ENCODE data around the gene NEU2. TPM values are rescaled to one million over a fixed set of nuclear protein-coding genes. Genes with fewer than 3 reads are reported as not detected.

NEU2 gene
- total and polyA plus RNA-seq, 9 of the 15 experiments (the other 6 are each of a cell fraction or from before 2014, with no cell fraction given): not detected

DNA sequence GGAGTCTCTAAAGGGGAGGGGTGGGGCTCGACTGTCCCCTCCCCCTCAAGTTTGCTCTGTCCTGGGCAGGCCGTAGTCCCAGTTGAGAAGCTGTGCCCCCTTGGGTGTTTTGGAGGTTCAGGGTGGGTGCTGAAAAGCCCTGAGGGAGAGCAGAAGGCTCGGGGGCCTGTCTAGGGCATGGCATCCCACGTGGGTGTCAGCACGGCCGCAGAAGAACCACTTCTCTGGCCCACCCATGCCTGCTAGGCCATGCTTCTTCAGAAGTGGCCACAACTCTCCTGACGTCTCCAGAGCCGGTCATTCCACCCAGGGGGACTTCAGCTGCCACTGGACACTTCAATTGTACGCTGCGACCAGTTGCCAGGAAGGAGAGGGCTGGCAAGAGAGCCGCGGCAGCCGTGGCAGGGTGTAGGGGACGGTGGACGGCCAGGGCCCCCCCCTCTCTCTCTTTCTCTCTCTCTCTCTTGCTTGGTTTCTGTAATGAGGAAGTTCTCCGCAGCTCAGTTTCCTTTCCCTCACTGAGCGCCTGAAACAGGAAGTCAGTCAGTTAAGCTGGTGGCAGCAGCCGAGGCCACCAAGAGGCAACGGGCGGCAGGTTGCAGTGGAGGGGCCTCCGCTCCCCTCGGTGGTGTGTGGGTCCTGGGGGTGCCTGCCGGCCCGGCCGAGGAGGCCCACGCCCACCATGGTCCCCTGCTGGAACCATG is 27.5 kb downstream of the NEU2 start, which contains the start of gene INPP5D (continued):
- TF ChIP-seq KLF13 (tag; IDR thresholded peaks at IDR 0.05; ENCODE audit: borderline replicate concordance, low read depth): no peak
- no peak for TF ChIP-seq CBFB (CRISPR knock-in tag; IDR thresholded peaks at IDR 0.05)
- no peak for TF ChIP-seq HIVEP1 (CRISPR knock-in tag; IDR thresholded peaks at IDR 0.05)
- no peak for TF ChIP-seq TARDBP (IDR thresholded peaks at IDR 0.05)
- TF ChIP-seq GABPB1 (CRISPR knock-in tag; IDR thresholded peaks at IDR 0.05): peak; percentile 67; the same call in 1 of the 2 replicates
- TF ChIP-seq, protein P1, sequence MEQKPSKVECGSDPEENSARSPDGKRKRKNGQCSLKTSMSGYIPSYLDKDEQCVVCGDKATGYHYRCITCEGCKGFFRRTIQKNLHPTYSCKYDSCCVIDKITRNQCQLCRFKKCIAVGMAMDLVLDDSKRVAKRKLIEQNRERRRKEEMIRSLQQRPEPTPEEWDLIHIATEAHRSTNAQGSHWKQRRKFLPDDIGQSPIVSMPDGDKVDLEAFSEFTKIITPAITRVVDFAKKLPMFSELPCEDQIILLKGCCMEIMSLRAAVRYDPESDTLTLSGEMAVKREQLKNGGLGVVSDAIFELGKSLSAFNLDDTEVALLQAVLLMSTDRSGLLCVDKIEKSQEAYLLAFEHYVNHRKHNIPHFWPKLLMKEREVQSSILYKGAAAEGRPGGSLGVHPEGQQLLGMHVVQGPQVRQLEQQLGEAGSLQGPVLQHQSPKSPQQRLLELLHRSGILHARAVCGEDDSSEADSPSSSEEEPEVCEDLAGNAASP (IDR thresholded peaks at IDR 0.05): no peak
- no peak for TF ChIP-seq ZKSCAN1 (IDR thresholded peaks at IDR 0.05; ENCODE audit: low read depth, low read length)
- no peak for TF ChIP-seq SAFB (IDR thresholded peaks at IDR 0.05; ENCODE audit: borderline replicate concordance, low read depth, low read length)
- TF ChIP-seq, protein P2, sequence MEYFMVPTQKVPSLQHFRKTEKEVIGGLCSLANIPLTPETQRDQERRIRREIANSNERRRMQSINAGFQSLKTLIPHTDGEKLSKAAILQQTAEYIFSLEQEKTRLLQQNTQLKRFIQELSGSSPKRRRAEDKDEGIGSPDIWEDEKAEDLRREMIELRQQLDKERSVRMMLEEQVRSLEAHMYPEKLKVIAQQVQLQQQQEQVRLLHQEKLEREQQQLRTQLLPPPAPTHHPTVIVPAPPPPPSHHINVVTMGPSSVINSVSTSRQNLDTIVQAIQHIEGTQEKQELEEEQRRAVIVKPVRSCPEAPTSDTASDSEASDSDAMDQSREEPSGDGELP (CRISPR knock-in tag; IDR thresholded peaks at IDR 0.05; ENCODE audit: borderline replicate concordance): peak; percentile 52; the same call in 1 of the 2 replicates
- TF ChIP-seq PHF8 (IDR thresholded peaks at IDR 0.05; ENCODE audit: borderline replicate concordance, low read length): peak; percentile 74; the same call in 1 of the 2 replicates
- no peak for TF ChIP-seq FOS (IDR thresholded peaks at IDR 0.05; ENCODE audit: extremely low read depth, insufficient read length)
- TF ChIP-seq ZNF41 (CRISPR knock-in tag; conservative IDR thresholded peaks at IDR 0.05): no peak
- TF ChIP-seq GTF2E2 (tag; IDR thresholded peaks at IDR 0.05): no peak
- TF ChIP-seq POLR2G (IDR thresholded peaks at IDR 0.05; ENCODE audit: low read depth, low read length): peak; percentile 30; the same call in 1 of the 2 replicates
- no peak for TF ChIP-seq ZNF79 (CRISPR knock-in tag; IDR thresholded peaks at IDR 0.05; ENCODE audit: low read depth)
- TF ChIP-seq ZNF121 (CRISPR knock-in tag; conservative IDR thresholded peaks at IDR 0.05): no peak
- TF ChIP-seq GABPA (tag; conservative IDR thresholded peaks at IDR 0.05; ENCODE audit: low read depth): 0 out of 2 replicates have a peak, but pooled peaks have one; percentile 25
- TF ChIP-seq, protein P3, sequence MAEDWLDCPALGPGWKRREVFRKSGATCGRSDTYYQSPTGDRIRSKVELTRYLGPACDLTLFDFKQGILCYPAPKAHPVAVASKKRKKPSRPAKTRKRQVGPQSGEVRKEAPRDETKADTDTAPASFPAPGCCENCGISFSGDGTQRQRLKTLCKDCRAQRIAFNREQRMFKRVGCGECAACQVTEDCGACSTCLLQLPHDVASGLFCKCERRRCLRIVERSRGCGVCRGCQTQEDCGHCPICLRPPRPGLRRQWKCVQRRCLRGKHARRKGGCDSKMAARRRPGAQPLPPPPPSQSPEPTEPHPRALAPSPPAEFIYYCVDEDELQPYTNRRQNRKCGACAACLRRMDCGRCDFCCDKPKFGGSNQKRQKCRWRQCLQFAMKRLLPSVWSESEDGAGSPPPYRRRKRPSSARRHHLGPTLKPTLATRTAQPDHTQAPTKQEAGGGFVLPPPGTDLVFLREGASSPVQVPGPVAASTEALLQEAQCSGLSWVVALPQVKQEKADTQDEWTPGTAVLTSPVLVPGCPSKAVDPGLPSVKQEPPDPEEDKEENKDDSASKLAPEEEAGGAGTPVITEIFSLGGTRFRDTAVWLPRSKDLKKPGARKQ (CRISPR knock-in tag; IDR thresholded peaks at IDR 0.05): no peak
- TF ChIP-seq ARHGAP35 (IDR thresholded peaks at IDR 0.05; ENCODE audit: partially characterized antibody): no peak
- TF ChIP-seq ZBTB1 (CRISPR knock-in tag; IDR thresholded peaks at IDR 0.05; ENCODE audit: borderline replicate concordance, low read depth): no peak
- no peak for TF ChIP-seq NR1H2 (CRISPR knock-in tag; IDR thresholded peaks at IDR 0.05)
- TF ChIP-seq RBFOX2 (IDR thresholded peaks at IDR 0.05; ENCODE audit: low read depth, low read length): 0 out of 2 replicates have a peak, but pooled peaks have one; percentile 22
- TF ChIP-seq KDM5B (IDR thresholded peaks at IDR 0.05; ENCODE audit: insufficient replicate concordance, low read depth, low read length): peak; percentile 78
- TF ChIP-seq, protein P4, sequence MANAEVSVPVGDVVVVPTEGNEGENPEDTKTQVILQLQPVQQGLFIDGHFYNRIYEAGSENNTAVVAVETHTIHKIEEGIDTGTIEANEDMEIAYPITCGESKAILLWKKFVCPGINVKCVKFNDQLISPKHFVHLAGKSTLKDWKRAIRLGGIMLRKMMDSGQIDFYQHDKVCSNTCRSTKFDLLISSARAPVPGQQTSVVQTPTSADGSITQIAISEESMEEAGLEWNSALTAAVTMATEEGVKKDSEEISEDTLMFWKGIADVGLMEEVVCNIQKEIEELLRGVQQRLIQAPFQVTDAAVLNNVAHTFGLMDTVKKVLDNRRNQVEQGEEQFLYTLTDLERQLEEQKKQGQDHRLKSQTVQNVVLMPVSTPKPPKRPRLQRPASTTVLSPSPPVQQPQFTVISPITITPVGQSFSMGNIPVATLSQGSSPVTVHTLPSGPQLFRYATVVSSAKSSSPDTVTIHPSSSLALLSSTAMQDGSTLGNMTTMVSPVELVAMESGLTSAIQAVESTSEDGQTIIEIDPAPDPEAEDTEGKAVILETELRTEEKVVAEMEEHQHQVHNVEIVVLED (CRISPR knock-in tag; IDR thresholded peaks at IDR 0.05): no peak
